Dedifferentiated amniotic fluid mesenchymal stem cell (primary cell): ENCODE results near the gene USP15.

Experiments used
- DNase-seq: peaks from one replicate; pipeline ENCODE4 v3.0.0-alpha.2; 2016; ENCODE audit errors: extremely low spot score

USP15 gene

GRCh38 chr12:62279961-62280360, 19.8 kb downstream of the USP15 start:
- no peak for DNase-seq

GRCh38 chr12:62282057-62282774, 22.0 kb downstream of the USP15 start:
- DNase-seq, result peak; percentile 45

- no peak for DNase-seq
These were observed 24.5 kb downstream of the USP15 start for GRCh38 chr12:62284749-62285148.

GRCh38 chr12:62285284-62285683, 25.1 kb downstream of the USP15 start:
- no peak for DNase-seq

GRCh38 chr12:62288328-62288727, 28.1 kb downstream of the USP15 start:
- no peak for DNase-seq

- no peak for DNase-seq
These were observed 30.6 kb downstream of the USP15 start for GRCh38 chr12:62290846-62291245.

GRCh38 chr12:62291864-62292760, 31.9 kb downstream of the USP15 start:
- no peak for DNase-seq

GRCh38 chr12:62292761-62293344, 32.6 kb downstream of the USP15 start:
- no peak for DNase-seq

- DNase-seq, result no peak
These were observed 34.2 kb downstream of the USP15 start for GRCh38 chr12:62294378-62294777.

- no peak for DNase-seq
These were observed 35.8 kb downstream of the USP15 start for GRCh38 chr12:62296001-62296400.

GRCh38 chr12:62297321-62297720, 37.1 kb downstream of the USP15 start:
- no peak for DNase-seq

- no peak for DNase-seq
These were observed 39.4 kb downstream of the USP15 start for GRCh38 chr12:62299617-62300016.

- DNase-seq, result no peak
These were observed 41.0 kb downstream of the USP15 start for GRCh38 chr12:62301080-62301798.

GRCh38 chr12:62301799-62302133, 41.6 kb downstream of the USP15 start:
- DNase-seq, result no peak

GRCh38 chr12:62304560-62304959, 44.4 kb downstream of the USP15 start:
- DNase-seq, result no peak

- DNase-seq, result no peak
These were observed 45.6 kb downstream of the USP15 start for GRCh38 chr12:62305778-62306177.

GRCh38 chr12:62306569-62307530, 46.6 kb downstream of the USP15 start:
- DNase-seq, result no peak

GRCh38 chr12:62308201-62308600, 48.0 kb downstream of the USP15 start:
- no peak for DNase-seq

GRCh38 chr12:62313727-62314380, 53.6 kb downstream of the USP15 start:
- DNase-seq, result no peak

- no peak for DNase-seq
These were observed 56.8 kb downstream of the USP15 start for GRCh38 chr12:62317017-62317416.
